ENCODE results near the gene CACNA1C. TPM values are rescaled to one million over a fixed set of nuclear protein-coding genes. Genes with fewer than 3 reads are reported as not detected.

Gene CACNA1C
- total RNA-seq, 1 experiment from 2014 or later: 3.7 TPM

DNA sequence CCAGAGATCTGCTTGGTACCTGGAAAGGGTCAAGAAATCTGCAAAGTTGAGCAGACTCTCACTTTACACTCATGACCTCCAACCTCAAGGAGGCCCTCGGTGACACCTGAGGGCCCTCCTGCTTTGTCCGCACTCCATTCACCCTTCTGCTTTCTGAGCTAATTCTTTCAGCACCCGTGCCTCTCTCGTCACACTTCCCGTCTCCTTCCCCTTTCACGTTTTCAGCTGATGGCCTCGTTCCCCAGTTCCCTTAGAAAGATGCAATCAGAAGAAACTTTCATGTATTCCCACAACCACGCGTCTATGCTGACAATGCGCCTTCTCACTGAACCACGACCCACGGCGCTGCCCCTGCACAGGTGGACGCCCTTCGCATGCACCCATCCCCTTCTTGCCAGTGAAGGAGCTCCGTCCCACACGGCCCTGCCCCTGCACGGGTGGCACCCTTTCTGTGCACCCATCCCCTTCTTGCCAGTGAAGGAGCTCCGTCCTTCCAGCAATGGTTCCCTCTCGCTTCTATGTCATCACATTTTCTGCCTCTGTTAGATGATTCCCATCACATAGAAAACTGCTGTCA is 401.9 kb downstream of the CACNA1C start:
- H3K27me3 ChIP-seq (replicated peaks; ENCODE audit: insufficient read depth, low read depth, low read length, poor library complexity): no peaks in the 10 kb centered on the region
- ChIA-PET CTCF (no interaction called here), POLR2A (ENCODE audit: low non-redundant PET) (no interaction called here)
- intact Hi-C loops (cut with micrococcal nuclease; ENCODE audit: unreplicated experiment): no loop called here
- no peak overlapping the region for H3K27ac ChIP-seq (ENCODE audit: low read depth, low read length, poor library complexity, severe bottlenecking)
- no peaks in the 10 kb centered on the region for H3K9me3 ChIP-seq (ENCODE audit: low read depth, low read length, poor library complexity, severe bottlenecking)
- no peak overlapping the region for H3K4me3 ChIP-seq (ENCODE audit: low read depth, low read length, poor library complexity, severe bottlenecking)
- no TSS peak for BruUV-seq (replicated peaks)
- DNase-seq (ENCODE audit: low spot score): no peak
- H3K36me3 ChIP-seq (ENCODE audit: insufficient read depth, low read length, poor library complexity, severe bottlenecking): no peaks in the 10 kb centered on the region
- TF ChIP-seq EZH2 (IDR thresholded peaks at IDR 0.05; ENCODE audit: borderline replicate concordance, low read depth, low read length, poor library complexity, severe bottlenecking): no peak
- TF ChIP-seq, protein P1, sequence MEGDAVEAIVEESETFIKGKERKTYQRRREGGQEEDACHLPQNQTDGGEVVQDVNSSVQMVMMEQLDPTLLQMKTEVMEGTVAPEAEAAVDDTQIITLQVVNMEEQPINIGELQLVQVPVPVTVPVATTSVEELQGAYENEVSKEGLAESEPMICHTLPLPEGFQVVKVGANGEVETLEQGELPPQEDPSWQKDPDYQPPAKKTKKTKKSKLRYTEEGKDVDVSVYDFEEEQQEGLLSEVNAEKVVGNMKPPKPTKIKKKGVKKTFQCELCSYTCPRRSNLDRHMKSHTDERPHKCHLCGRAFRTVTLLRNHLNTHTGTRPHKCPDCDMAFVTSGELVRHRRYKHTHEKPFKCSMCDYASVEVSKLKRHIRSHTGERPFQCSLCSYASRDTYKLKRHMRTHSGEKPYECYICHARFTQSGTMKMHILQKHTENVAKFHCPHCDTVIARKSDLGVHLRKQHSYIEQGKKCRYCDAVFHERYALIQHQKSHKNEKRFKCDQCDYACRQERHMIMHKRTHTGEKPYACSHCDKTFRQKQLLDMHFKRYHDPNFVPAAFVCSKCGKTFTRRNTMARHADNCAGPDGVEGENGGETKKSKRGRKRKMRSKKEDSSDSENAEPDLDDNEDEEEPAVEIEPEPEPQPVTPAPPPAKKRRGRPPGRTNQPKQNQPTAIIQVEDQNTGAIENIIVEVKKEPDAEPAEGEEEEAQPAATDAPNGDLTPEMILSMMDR (conservative IDR thresholded peaks at IDR 0.05; ENCODE audit: low read depth, low read length): no peak
- H3K4me1 ChIP-seq (ENCODE audit: insufficient read depth, low read length, poor library complexity, severe bottlenecking): peaks cover 9% of the 10 kb centered on the region

DNA sequence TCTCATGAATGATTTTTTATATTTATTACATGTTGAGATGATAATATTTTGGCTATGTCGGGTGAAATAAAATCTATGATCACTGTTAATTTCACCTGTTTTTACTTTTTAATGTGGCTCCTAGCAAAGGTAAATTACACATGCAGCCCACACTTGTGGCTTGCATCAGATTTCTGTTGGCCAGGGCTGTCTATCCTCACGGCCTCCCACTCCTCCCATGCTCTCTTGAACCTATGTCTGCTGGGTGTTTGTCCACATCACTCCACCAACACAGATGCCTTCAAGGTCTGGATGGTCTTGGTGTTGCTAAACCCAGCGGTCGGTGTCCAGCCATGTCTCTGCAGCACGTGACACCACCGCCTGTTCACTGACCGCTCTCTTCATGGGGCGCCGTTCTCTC is 402.6 kb downstream of the CACNA1C start:
- Histone ChIP-seq H3K27ac (ENCODE audit: low read depth, low read length, poor library complexity, severe bottlenecking) (no peak overlapping the region), H3K4me1 (ENCODE audit: insufficient read depth, low read length, poor library complexity, severe bottlenecking) (peaks cover 9% of the 10 kb centered on the region), H3K27me3 (replicated peaks; ENCODE audit: insufficient read depth, low read depth, low read length, poor library complexity) (no peaks in the 10 kb centered on the region), H3K9me3 (ENCODE audit: low read depth, low read length, poor library complexity, severe bottlenecking) (no peaks in the 10 kb centered on the region), H3K36me3 (ENCODE audit: insufficient read depth, low read length, poor library complexity, severe bottlenecking) (no peaks in the 10 kb centered on the region), H3K4me3 (ENCODE audit: low read depth, low read length, poor library complexity, severe bottlenecking) (no peak overlapping the region)
- no peak for DNase-seq (ENCODE audit: low spot score)
- POLR2A ChIA-PET (ENCODE audit: low non-redundant PET): no interaction called here
- intact Hi-C loops (cut with micrococcal nuclease; ENCODE audit: unreplicated experiment): no loop called here
- CTCF ChIA-PET: no interaction called here
- no TSS peak for BruUV-seq (replicated peaks)
- TF ChIP-seq, protein P1 (conservative IDR thresholded peaks at IDR 0.05; ENCODE audit: low read depth, low read length): no peak
- no peak for TF ChIP-seq EZH2 (IDR thresholded peaks at IDR 0.05; ENCODE audit: borderline replicate concordance, low read depth, low read length, poor library complexity, severe bottlenecking)

DNA sequence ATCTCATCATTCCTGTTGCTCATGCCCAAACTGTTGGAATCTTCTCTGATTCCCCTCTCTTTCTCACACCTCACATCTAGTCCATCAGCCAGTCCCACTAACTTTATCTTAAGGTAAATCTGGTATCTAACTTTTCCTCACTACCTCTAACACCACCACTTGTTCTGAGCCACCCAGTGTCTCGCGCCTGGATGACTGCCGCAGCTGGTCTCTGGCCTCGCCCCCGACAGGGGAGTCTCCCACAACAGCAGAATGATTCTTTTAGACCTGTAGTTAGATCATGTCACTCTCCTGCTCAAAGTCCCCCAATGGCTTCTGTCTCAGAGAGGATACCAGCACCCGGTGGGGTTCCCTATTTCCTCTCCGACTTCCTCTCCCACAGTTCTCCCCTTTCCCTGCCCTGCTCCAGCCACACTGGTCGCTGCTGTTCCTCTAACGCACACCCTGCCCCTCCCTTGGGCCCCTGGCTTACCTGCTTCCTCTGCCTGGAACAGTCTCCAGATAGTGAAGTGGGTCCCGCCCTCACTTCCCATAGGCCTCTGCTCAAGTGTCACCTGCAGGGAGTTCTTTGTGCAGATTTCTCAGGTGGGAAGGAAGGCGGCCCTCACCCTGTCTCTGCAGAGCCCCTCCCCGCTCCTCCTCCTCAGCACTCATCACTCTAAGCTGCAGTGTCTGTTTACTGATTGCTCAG is 403.5 kb downstream of the CACNA1C start:
- intact Hi-C loops (cut with micrococcal nuclease; ENCODE audit: unreplicated experiment): no loop called here
- Histone ChIP-seq H3K4me3 (ENCODE audit: low read depth, low read length, poor library complexity, severe bottlenecking) (no peak overlapping the region), H3K36me3 (ENCODE audit: insufficient read depth, low read length, poor library complexity, severe bottlenecking) (no peaks in the 10 kb centered on the region), H3K27ac (ENCODE audit: low read depth, low read length, poor library complexity, severe bottlenecking) (no peak overlapping the region), H3K9me3 (ENCODE audit: low read depth, low read length, poor library complexity, severe bottlenecking) (no peaks in the 10 kb centered on the region), H3K27me3 (replicated peaks; ENCODE audit: insufficient read depth, low read depth, low read length, poor library complexity) (no peaks in the 10 kb centered on the region), H3K4me1 (ENCODE audit: insufficient read depth, low read length, poor library complexity, severe bottlenecking) (peaks cover 9% of the 10 kb centered on the region)
- no TSS peak for BruUV-seq (replicated peaks)
- POLR2A ChIA-PET (ENCODE audit: low non-redundant PET): interaction anchor here (0.6 kb wide), 1 partner anchor 523 kb away, joined by 3 read pairs; no protein-coding TSS in a partner anchor
- CTCF ChIA-PET: no interaction called here
- TF ChIP-seq EZH2 (IDR thresholded peaks at IDR 0.05; ENCODE audit: borderline replicate concordance, low read depth, low read length, poor library complexity, severe bottlenecking): no peak
- TF ChIP-seq, protein P1 (conservative IDR thresholded peaks at IDR 0.05; ENCODE audit: low read depth, low read length): no peak
- DNase-seq (ENCODE audit: low spot score): no peak

Data from A673 (cell line).